ENCODE data around the gene SYNE2.

The SYNE2 gene

GRCh38 chr14:63918411-63918810, 65.6 kb downstream of the SYNE2 start:
- DNase-seq = no peak

GRCh38 chr14:63922696-63923421, 70.1 kb downstream of the SYNE2 start:
- DNase-seq = no peak

- DNase-seq = no peak
Measured at GRCh38 chr14:63923422-63923752, 70.6 kb downstream of the SYNE2 start.

GRCh38 chr14:63924375-63924774, 71.6 kb downstream of the SYNE2 start:
- no peak for DNase-seq

- DNase-seq = no peak
Measured at GRCh38 chr14:63926641-63927040, 73.8 kb downstream of the SYNE2 start.

- DNase-seq = no peak
Measured at GRCh38 chr14:63928744-63929174, 76.0 kb downstream of the SYNE2 start.

GRCh38 chr14:63933110-63933509, 80.3 kb downstream of the SYNE2 start:
- DNase-seq = no peak

- no peak for DNase-seq
Measured at GRCh38 chr14:63933711-63934110, 80.9 kb downstream of the SYNE2 start.

GRCh38 chr14:63938198-63939005, 85.6 kb downstream of the SYNE2 start:
- DNase-seq = no peak

- no peak for DNase-seq
Measured at GRCh38 chr14:63939006-63939270, 86.1 kb downstream of the SYNE2 start.

GRCh38 chr14:63940387-63940786, 87.6 kb downstream of the SYNE2 start:
- DNase-seq = no peak

GRCh38 chr14:63941023-63941422, 88.2 kb downstream of the SYNE2 start:
- no peak for DNase-seq

GRCh38 chr14:63949696-63950095, 96.9 kb downstream of the SYNE2 start:
- DNase-seq = no peak

- DNase-seq = no peak
Measured at GRCh38 chr14:63951021-63951420, 98.2 kb downstream of the SYNE2 start.

- DNase-seq = no peak
Measured at GRCh38 chr14:63951429-63951828, 98.6 kb downstream of the SYNE2 start.

GRCh38 chr14:63952053-63952932, 99.5 kb downstream of the SYNE2 start:
- DNase-seq = no peak

- no peak for DNase-seq
Measured at GRCh38 chr14:63952933-63953437, 100.2 kb downstream of the SYNE2 start.

GRCh38 chr14:63956326-63956725, 103.5 kb downstream of the SYNE2 start:
- no peak for DNase-seq

GRCh38 chr14:63960926-63961567, 108.2 kb downstream of the SYNE2 start:
- DNase-seq = no peak

- DNase-seq = no peak
Measured at GRCh38 chr14:63962906-63963305, 110.1 kb downstream of the SYNE2 start.

- DNase-seq = no peak
Measured at GRCh38 chr14:63963439-63963838, 110.6 kb downstream of the SYNE2 start.

- no peak for DNase-seq
Measured at GRCh38 chr14:63964113-63964512, 111.3 kb downstream of the SYNE2 start.

GRCh38 chr14:63966407-63966806, 113.6 kb downstream of the SYNE2 start:
- DNase-seq = no peak
